ENCODE measurements around the gene CCDC54.

CCDC54 gene

GRCh38 chr3:107407355-107407754 lies 30.1 kb downstream of the CCDC54 start:
- Histone ChIP-seq H3F3A (ENCODE audit: low read depth) (no peaks in the 10 kb centered on the region), H3K9me3 (ENCODE audit: insufficient read depth, low read depth, low read length) (peaks cover 13% of the 10 kb centered on the region), H3K4me3 (ENCODE audit: low read length, poor library complexity, severe bottlenecking) (no peak overlapping the region), H3K79me2 (ENCODE audit: insufficient read depth, low read length) (no peaks in the 10 kb centered on the region), H3K9ac (ENCODE audit: low read depth, low read length, poor library complexity, severe bottlenecking) (no peak overlapping the region), H3K4me2 (ENCODE audit: low read depth, low read length, poor library complexity, severe bottlenecking) (no peak overlapping the region), H4K20me1 (ENCODE audit: insufficient read depth, low read length, poor library complexity, severe bottlenecking) (no peaks in the 10 kb centered on the region), H3K9me2 (replicated peaks; ENCODE audit: low read depth, low read length) (no peaks in the 10 kb centered on the region), H3K4me1 (ENCODE audit: insufficient read depth, low read length, poor library complexity, severe bottlenecking) (no peaks in the 10 kb centered on the region), H3K27me3 (ENCODE audit: insufficient read depth, low read length, poor library complexity, severe bottlenecking) (no peaks in the 10 kb centered on the region), H3K36me3 (ENCODE audit: insufficient read depth, low read length) (no peaks in the 10 kb centered on the region), H2AFZ (ENCODE audit: low read length) (no peak overlapping the region)
- TF ChIP-seq CTCF (conservative IDR thresholded peaks at IDR 0.05; ENCODE audit: low read length) (no peak), EZH2phosphoT487 (IDR thresholded peaks at IDR 0.05; ENCODE audit: borderline replicate concordance) (no peak)

GRCh38 chr3:107408513-107408912 lies 31.3 kb downstream of the CCDC54 start:
- H3K79me2 ChIP-seq (ENCODE audit: insufficient read depth, low read length) = no peaks in the 10 kb centered on the region
- H3K9me2 ChIP-seq (replicated peaks; ENCODE audit: low read depth, low read length) = no peaks in the 10 kb centered on the region
- H3K4me1 ChIP-seq (ENCODE audit: insufficient read depth, low read length, poor library complexity, severe bottlenecking) = no peaks in the 10 kb centered on the region
- H3K4me3 ChIP-seq (ENCODE audit: low read length, poor library complexity, severe bottlenecking) = no peak overlapping the region
- no peak overlapping the region for H3K4me2 ChIP-seq (ENCODE audit: low read depth, low read length, poor library complexity, severe bottlenecking)
- no peaks in the 10 kb centered on the region for H3K27me3 ChIP-seq (ENCODE audit: insufficient read depth, low read length, poor library complexity, severe bottlenecking)
- no peak overlapping the region for H3K9ac ChIP-seq (ENCODE audit: low read depth, low read length, poor library complexity, severe bottlenecking)
- TF ChIP-seq EZH2phosphoT487 (IDR thresholded peaks at IDR 0.05; ENCODE audit: borderline replicate concordance) (no peak), CTCF (conservative IDR thresholded peaks at IDR 0.05; ENCODE audit: low read length) (no peak)
- no peaks in the 10 kb centered on the region for H3F3A ChIP-seq (ENCODE audit: low read depth)
- no peaks in the 10 kb centered on the region for H4K20me1 ChIP-seq (ENCODE audit: insufficient read depth, low read length, poor library complexity, severe bottlenecking)
- no peak overlapping the region for H2AFZ ChIP-seq (ENCODE audit: low read length)
- no peaks in the 10 kb centered on the region for H3K36me3 ChIP-seq (ENCODE audit: insufficient read depth, low read length)
- peaks cover 13% of the 10 kb centered on the region for H3K9me3 ChIP-seq (ENCODE audit: insufficient read depth, low read depth, low read length)

GRCh38 chr3:107409365-107409764 lies 32.1 kb downstream of the CCDC54 start:
- no peaks in the 10 kb centered on the region for H3K9me2 ChIP-seq (replicated peaks; ENCODE audit: low read depth, low read length)
- no peak overlapping the region for H3K4me3 ChIP-seq (ENCODE audit: low read length, poor library complexity, severe bottlenecking)
- H3K79me2 ChIP-seq (ENCODE audit: insufficient read depth, low read length) = no peaks in the 10 kb centered on the region
- H3F3A ChIP-seq (ENCODE audit: low read depth) = no peaks in the 10 kb centered on the region
- H3K4me1 ChIP-seq (ENCODE audit: insufficient read depth, low read length, poor library complexity, severe bottlenecking) = peaks cover 6% of the 10 kb centered on the region
- H3K36me3 ChIP-seq (ENCODE audit: insufficient read depth, low read length) = no peaks in the 10 kb centered on the region
- no peak overlapping the region for H3K4me2 ChIP-seq (ENCODE audit: low read depth, low read length, poor library complexity, severe bottlenecking)
- no peaks in the 10 kb centered on the region for H3K27me3 ChIP-seq (ENCODE audit: insufficient read depth, low read length, poor library complexity, severe bottlenecking)
- no peak overlapping the region for H2AFZ ChIP-seq (ENCODE audit: low read length)
- H4K20me1 ChIP-seq (ENCODE audit: insufficient read depth, low read length, poor library complexity, severe bottlenecking) = no peaks in the 10 kb centered on the region
- H3K9ac ChIP-seq (ENCODE audit: low read depth, low read length, poor library complexity, severe bottlenecking) = no peak overlapping the region
- H3K9me3 ChIP-seq (ENCODE audit: insufficient read depth, low read depth, low read length) = peaks cover 13% of the 10 kb centered on the region
- TF ChIP-seq EZH2phosphoT487 (IDR thresholded peaks at IDR 0.05; ENCODE audit: borderline replicate concordance) = no peak
- no peak for TF ChIP-seq CTCF (conservative IDR thresholded peaks at IDR 0.05; ENCODE audit: low read length)

Measured in Loucy (cell line).